ENCODE measurements around the gene UXT. TPM values are rescaled to one million over a fixed set of nuclear protein-coding genes. Genes with fewer than 3 reads are reported as not detected.

UXT gene
- total and polyA plus RNA-seq, 9 of the 15 experiments (the other 6 are each of a cell fraction or from before 2014, with no cell fraction given) = 141 to 300 (median 204) TPM

DNA sequence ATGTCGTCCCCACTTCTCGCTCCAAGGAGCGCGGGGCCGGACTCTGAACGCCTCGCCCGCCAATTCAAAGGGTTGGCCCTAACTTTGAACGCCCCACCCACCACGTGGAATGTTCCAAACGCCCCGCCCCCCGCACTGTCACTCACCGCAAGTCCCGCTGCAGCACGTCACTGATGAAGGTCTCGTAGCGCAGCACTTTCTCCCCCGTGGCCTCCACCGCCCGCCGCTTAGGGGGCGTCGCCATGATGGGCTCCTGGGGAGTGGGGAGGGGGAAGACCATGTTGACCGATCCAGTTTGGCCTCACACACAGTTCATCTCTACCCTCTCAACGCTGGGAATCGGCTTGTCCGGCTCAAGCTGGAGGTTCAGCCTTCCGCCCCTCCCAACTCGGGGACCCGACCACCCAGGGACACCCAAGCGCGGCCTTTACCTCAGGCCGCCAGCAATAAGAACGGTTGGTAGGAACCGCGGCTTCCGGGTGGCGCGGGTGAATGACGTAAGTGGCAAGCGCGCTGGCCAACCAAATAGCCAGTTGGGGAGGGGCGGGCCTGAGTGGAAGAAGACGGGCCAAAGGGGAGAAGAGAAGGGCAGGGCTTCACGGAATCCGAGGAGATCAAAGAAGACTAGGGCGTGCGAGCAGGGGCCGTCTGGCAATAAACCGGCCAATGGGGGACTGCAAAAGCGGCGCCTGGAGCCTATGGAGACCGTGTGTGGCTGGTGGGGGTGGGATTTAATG, at the start of gene UXT (continued):
- TF ChIP-seq, protein P1, sequence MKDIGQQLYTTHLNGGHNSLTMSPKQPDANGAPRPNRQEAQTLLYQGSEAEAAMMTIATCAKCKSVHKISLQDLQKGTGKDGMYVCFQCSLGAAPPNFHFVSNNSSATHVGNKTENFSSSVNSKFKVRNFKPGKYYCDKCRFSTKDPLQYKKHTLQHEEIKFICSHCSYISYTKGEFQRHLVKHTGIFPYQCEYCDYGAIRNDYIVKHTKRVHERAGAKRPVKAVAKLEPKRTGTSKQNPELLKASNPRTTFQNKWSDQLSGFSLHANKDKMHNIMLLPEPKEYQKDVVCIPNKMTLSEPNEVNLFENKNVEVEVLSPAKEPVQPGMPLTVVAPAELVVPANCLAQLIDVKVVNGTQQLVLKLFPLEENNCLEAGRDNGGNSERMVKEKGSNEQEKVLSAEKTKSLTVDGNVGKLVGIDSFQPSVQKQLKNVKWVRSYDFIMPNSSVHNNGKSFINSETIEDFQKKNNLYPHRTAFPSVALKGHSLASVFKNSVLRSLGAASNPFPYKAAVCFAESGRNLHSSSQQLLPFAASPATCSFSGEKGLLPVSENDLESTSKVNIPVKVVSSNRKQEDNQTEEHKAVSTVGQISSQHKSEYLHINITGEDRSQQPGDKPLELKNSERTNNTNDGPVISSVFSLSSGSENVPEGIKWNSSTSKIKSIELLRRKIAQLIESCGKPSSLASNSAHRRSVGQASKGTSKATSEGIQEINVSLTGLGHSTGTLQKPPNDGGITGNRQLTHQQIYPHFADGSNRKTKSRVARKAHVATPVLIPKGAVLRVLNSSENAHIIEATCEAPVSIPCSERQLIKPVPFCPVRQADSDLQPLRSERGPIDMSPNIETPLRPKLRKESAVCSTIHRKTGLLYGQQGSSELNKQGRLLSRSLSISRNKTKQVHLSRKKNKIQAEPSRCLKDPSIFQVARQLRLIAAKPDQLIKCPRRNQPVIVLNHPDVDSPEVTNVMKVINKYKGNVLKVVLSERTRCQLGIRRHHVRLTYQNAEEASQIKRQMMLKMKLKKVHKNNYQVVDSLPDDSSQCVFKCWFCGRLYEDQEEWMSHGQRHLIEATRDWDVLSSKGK (CRISPR knock-in tag; IDR thresholded peaks at IDR 0.05) = no peak
- TF ChIP-seq CREM (IDR thresholded peaks at IDR 0.05; ENCODE audit: low read depth) = peak; percentile 98
- 0 out of 2 replicates have a peak, but pooled peaks have one; percentile 36 for TF ChIP-seq CTBP1 (IDR thresholded peaks at IDR 0.05; ENCODE audit: borderline replicate concordance)
- peak; percentile 96 for TF ChIP-seq PHF20 (IDR thresholded peaks at IDR 0.05; ENCODE audit: partially characterized antibody)
- TF ChIP-seq ETV1 (tag; conservative IDR thresholded peaks at IDR 0.05; ENCODE audit: low read depth) = peak; percentile 36
- no peak for TF ChIP-seq NFXL1 (CRISPR knock-in tag; IDR thresholded peaks at IDR 0.05)
- peak; percentile 42 for TF ChIP-seq SP2 (IDR thresholded peaks at IDR 0.05; ENCODE audit: extremely low read depth, low read depth, low read length, poor library complexity, severe bottlenecking)
- TF ChIP-seq ZNF347 (CRISPR knock-in tag; IDR thresholded peaks at IDR 0.05; ENCODE audit: low read depth) = no peak
- TF ChIP-seq KLF1 (tag; IDR thresholded peaks at IDR 0.05) = peak; percentile 99
- TF ChIP-seq NFRKB (IDR thresholded peaks at IDR 0.05; ENCODE audit: low read depth) = peak; percentile 94
- TF ChIP-seq CC2D1A (IDR thresholded peaks at IDR 0.05) = peak; percentile 90
- TF ChIP-seq ZEB2 (IDR thresholded peaks at IDR 0.05) = 0 out of 2 replicates have a peak, but pooled peaks have one; percentile 39
- TF ChIP-seq SRSF9 (IDR thresholded peaks at IDR 0.05; ENCODE audit: borderline replicate concordance, low read depth, low read length) = no peak
- no peak for TF ChIP-seq ZNF561 (CRISPR knock-in tag; conservative IDR thresholded peaks at IDR 0.05)
- no peak for TF ChIP-seq TCFL5 (CRISPR knock-in tag; conservative IDR thresholded peaks at IDR 0.05)
- no peak for TF ChIP-seq SREBF2 (CRISPR knock-in tag; IDR thresholded peaks at IDR 0.05)
- TF ChIP-seq, protein P2, sequence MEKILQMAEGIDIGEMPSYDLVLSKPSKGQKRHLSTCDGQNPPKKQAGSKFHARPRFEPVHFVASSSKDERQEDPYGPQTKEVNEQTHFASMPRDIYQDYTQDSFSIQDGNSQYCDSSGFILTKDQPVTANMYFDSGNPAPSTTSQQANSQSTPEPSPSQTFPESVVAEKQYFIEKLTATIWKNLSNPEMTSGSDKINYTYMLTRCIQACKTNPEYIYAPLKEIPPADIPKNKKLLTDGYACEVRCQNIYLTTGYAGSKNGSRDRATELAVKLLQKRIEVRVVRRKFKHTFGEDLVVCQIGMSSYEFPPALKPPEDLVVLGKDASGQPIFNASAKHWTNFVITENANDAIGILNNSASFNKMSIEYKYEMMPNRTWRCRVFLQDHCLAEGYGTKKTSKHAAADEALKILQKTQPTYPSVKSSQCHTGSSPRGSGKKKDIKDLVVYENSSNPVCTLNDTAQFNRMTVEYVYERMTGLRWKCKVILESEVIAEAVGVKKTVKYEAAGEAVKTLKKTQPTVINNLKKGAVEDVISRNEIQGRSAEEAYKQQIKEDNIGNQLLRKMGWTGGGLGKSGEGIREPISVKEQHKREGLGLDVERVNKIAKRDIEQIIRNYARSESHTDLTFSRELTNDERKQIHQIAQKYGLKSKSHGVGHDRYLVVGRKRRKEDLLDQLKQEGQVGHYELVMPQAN (IDR thresholded peaks at IDR 0.05; ENCODE audit: borderline replicate concordance) = peak; percentile 94
- peak; percentile 86 for TF ChIP-seq SUPT5H (IDR thresholded peaks at IDR 0.05)
- TF ChIP-seq, protein P3, sequence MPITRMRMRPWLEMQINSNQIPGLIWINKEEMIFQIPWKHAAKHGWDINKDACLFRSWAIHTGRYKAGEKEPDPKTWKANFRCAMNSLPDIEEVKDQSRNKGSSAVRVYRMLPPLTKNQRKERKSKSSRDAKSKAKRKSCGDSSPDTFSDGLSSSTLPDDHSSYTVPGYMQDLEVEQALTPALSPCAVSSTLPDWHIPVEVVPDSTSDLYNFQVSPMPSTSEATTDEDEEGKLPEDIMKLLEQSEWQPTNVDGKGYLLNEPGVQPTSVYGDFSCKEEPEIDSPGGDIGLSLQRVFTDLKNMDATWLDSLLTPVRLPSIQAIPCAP (CRISPR knock-in tag; IDR thresholded peaks at IDR 0.05; ENCODE audit: borderline replicate concordance) = no peak
- 0 out of 2 replicates have a peak, but pooled peaks have one; percentile 47 for TF ChIP-seq RNF2 (IDR thresholded peaks at IDR 0.05)
